ENCODE results near the gene SKOR1.

DNA sequence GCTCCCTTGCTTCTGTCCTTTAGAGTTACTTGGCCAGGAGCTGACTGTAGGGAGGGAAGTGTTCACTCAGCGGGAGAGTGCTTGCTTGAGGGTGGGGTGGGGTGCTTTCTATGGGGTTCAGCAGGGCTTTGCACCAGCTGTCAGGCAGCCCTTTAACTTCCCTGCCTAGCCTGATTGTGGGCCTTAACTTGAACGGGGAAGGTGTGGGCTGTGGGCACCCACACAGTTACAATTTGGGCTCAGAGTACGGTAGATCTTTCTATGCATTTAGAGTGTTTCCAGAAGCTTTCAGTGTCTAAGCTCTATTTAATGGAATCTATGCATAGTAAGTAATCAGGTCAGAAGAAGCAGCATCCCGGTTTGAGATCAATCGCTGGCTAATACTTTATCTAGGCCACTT is 48.2 kb upstream of the SKOR1 start:
- TF ChIP-seq, protein P1, sequence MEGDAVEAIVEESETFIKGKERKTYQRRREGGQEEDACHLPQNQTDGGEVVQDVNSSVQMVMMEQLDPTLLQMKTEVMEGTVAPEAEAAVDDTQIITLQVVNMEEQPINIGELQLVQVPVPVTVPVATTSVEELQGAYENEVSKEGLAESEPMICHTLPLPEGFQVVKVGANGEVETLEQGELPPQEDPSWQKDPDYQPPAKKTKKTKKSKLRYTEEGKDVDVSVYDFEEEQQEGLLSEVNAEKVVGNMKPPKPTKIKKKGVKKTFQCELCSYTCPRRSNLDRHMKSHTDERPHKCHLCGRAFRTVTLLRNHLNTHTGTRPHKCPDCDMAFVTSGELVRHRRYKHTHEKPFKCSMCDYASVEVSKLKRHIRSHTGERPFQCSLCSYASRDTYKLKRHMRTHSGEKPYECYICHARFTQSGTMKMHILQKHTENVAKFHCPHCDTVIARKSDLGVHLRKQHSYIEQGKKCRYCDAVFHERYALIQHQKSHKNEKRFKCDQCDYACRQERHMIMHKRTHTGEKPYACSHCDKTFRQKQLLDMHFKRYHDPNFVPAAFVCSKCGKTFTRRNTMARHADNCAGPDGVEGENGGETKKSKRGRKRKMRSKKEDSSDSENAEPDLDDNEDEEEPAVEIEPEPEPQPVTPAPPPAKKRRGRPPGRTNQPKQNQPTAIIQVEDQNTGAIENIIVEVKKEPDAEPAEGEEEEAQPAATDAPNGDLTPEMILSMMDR (IDR thresholded peaks at IDR 0.05; ENCODE audit: borderline replicate concordance, extremely low read depth, low read length, poor library complexity, severe bottlenecking): no peak
- no peak for TF ChIP-seq EZH2 (IDR thresholded peaks at IDR 0.05; ENCODE audit: borderline replicate concordance, low read depth, low read length, severe bottlenecking)
